ENCODE data around the gene ITGAV.

DNA sequence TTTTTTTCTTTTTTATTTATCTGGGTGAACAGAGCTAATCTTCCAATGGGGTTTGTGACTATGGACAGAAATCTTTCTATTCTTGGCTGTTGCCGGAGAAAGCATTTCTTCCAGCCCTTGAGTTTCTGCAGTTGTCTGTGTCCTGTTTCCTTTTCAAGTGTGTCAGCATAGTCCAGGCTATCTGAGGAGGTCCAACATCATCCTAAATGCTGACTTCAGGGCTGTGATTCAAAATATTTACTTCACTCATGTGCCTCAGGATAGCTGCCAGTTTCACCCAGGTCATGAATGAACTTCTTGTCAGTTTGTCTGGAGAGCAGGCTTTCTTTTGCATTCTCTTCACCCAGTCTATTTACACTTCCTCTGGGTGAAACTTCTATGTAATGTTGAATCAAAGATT is 27.9 kb downstream of the ITGAV start:
- no peak for TF ChIP-seq POLR2AphosphoS5 (IDR thresholded peaks at IDR 0.05)
- TF ChIP-seq, protein P1, sequence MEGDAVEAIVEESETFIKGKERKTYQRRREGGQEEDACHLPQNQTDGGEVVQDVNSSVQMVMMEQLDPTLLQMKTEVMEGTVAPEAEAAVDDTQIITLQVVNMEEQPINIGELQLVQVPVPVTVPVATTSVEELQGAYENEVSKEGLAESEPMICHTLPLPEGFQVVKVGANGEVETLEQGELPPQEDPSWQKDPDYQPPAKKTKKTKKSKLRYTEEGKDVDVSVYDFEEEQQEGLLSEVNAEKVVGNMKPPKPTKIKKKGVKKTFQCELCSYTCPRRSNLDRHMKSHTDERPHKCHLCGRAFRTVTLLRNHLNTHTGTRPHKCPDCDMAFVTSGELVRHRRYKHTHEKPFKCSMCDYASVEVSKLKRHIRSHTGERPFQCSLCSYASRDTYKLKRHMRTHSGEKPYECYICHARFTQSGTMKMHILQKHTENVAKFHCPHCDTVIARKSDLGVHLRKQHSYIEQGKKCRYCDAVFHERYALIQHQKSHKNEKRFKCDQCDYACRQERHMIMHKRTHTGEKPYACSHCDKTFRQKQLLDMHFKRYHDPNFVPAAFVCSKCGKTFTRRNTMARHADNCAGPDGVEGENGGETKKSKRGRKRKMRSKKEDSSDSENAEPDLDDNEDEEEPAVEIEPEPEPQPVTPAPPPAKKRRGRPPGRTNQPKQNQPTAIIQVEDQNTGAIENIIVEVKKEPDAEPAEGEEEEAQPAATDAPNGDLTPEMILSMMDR (IDR thresholded peaks at IDR 0.05) = no peak
